GM12875 (cell line): ENCODE results near the gene C16orf90.
A peak's percentile ranks its signal among the peaks of the same experiment; 100 is the strongest.

ENCODE experiments used
- H3K4me3 ChIP-seq: one replicate; pipeline ENCODE4 v1.5.1; 2011; ENCODE audit warnings: low read depth, low read length, control low read depth
- CTCF ChIP-seq: IDR thresholded peaks from 2 replicates; pipeline ENCODE4 v1.5.1; 2011; ENCODE audit warnings: low read depth, mild to moderate bottlenecking, control low read depth, inconsistent platforms, low read length, moderate library complexity, borderline replicate concordance; ENCODE audit not compliant: insufficient read depth

Gene C16orf90

GRCh38 chr16:3454631-3455147 is 40.6 kb downstream of the C16orf90 start:
- no peak overlapping the region for H3K4me3 ChIP-seq
- TF ChIP-seq CTCF = no peak

GRCh38 chr16:3454093-3454492 is 41.2 kb downstream of the C16orf90 start:
- no peak for TF ChIP-seq CTCF
- H3K4me3 ChIP-seq = no peak overlapping the region

GRCh38 chr16:3444032-3444388 is 51.3 kb downstream of the C16orf90 start:
- no peak for TF ChIP-seq CTCF
- peak overlapping the region; percentile 74 for H3K4me3 ChIP-seq
